H1 (cell line): ENCODE measurements around the gene NPFFR2. TPM values are rescaled to one million over a fixed set of nuclear protein-coding genes. Genes with fewer than 3 reads are reported as not detected.

Experiments used
- CTCF ChIA-PET: fragments of 300-600 bp; sonication (Branson Sonifier 250); formaldehyde crosslinking; loops from one replicate; lab custom pipeline; 2021; ENCODE audit not compliant: partially characterized antibody; lab: Charles Lee
- POLR2A ChIA-PET: fragments of 300-600 bp; sonication (Branson Sonifier 250); formaldehyde crosslinking; loops from one replicate; lab custom pipeline; 2021; ENCODE audit warnings: inconsistent platforms; ENCODE audit not compliant: partially characterized antibody; lab: Charles Lee
- DNase-seq, 2 experiments: peaks; one replicate each; pipeline versions ENCODE4 v3.0.0 to v3.0.0-alpha.2; 2010 to 2022; ENCODE audit warnings: low spot score in 2 of 2, low read depth in 1 of 2, mixed read lengths in 1 of 2
- FAIRE-seq: peaks from 2 replicates; lab custom pipeline; 2011; peaks lifted over from hg19 to GRCh38; lab: Jason Lieb, UNC
- H2AFZ ChIP-seq: 2 replicates; pipeline ENCODE4 v1.8.1; 2012; ENCODE audit warnings: low read length, inconsistent platforms
- H2AK5ac ChIP-seq: 2 replicates; pipeline ENCODE4 v1.6.1; 2013; ENCODE audit warnings: low read depth, low read length
- H2BK120ac ChIP-seq: replicated peaks from 2 replicates; pipeline ENCODE3; 2013; ENCODE audit warnings: low read depth, low read length, inconsistent platforms
- H2BK12ac ChIP-seq: 2 replicates; pipeline ENCODE4 v1.6.1; 2013; ENCODE audit warnings: low read depth, low read length
- H2BK15ac ChIP-seq: 2 replicates; pipeline ENCODE4 v1.6.1; 2013; ENCODE audit warnings: low read length
- H2BK20ac ChIP-seq: 2 replicates; pipeline ENCODE4 v1.6.1; 2013; ENCODE audit warnings: low read length
- H2BK5ac ChIP-seq: 2 replicates; pipeline ENCODE4 v1.6.1; 2013; ENCODE audit warnings: low read depth, low read length
- H3K14ac ChIP-seq: 2 replicates; pipeline ENCODE4 v1.6.1; 2013; ENCODE audit warnings: inconsistent platforms; ENCODE audit not compliant: insufficient read length
- H3K18ac ChIP-seq: 2 replicates; pipeline ENCODE4 v1.6.1; 2013; ENCODE audit warnings: low read length; ENCODE audit errors: extremely low read depth
- H3K23ac ChIP-seq: 2 replicates; pipeline ENCODE4 v1.6.1; 2013; ENCODE audit warnings: inconsistent platforms; ENCODE audit not compliant: insufficient read length
- H3K23me2 ChIP-seq: 2 replicates; pipeline ENCODE4 v1.6.1; 2013; ENCODE audit warnings: low read depth, low read length
- H3K27ac ChIP-seq: 2 replicates; pipeline ENCODE4 v1.6.1; 2011; ENCODE audit warnings: low read depth, low read length, inconsistent platforms
- H3K27me3 ChIP-seq, 4 experiments: replicated peaks in 1 of 4; 1 replicate in 1 of 4; 2 replicates in 3 of 4; pipeline versions ENCODE4 v1.6.1 to v1.8.1; 2011 to 2013; ENCODE audit warnings: low read length in 3 of 4, mild to moderate bottlenecking in 3 of 4, inconsistent platforms in 2 of 4, mixed read lengths in 2 of 4, moderate library complexity in 1 of 4; ENCODE audit not compliant: control insufficient read depth in 3 of 4, insufficient read depth in 3 of 4; ENCODE audit errors: extremely low read depth in 1 of 4
- H3K36me3 ChIP-seq, 4 experiments: 2 replicates each; pipeline versions ENCODE4 v1.6.1 to v1.8.1; 2011 to 2013; ENCODE audit warnings: mild to moderate bottlenecking in 4 of 4, low read length in 3 of 4, moderate library complexity in 2 of 4, control low read depth in 1 of 4, inconsistent platforms in 1 of 4; ENCODE audit not compliant: insufficient read depth in 4 of 4, control insufficient read depth in 2 of 4
- H3K4ac ChIP-seq: replicated peaks from 2 replicates; pipeline ENCODE3; 2013; ENCODE audit warnings: low read length, low read depth, mixed read lengths, inconsistent platforms; ENCODE audit not compliant: insufficient read length
- H3K4me1 ChIP-seq, 4 experiments: replicated peaks in 1 of 4; 1 replicate in 1 of 4; 2 replicates in 3 of 4; pipeline versions ENCODE4 v1.6.1 to v1.8.1; 2011 to 2013; ENCODE audit warnings: low read length in 3 of 4, inconsistent platforms in 2 of 4, mixed read lengths in 1 of 4; ENCODE audit not compliant: insufficient read depth in 4 of 4, control insufficient read depth in 3 of 4
- H3K4me2 ChIP-seq, 2 experiments: 2 replicates each; pipeline versions ENCODE4 v1.6.1 to v1.8.1; 2011 to 2013; ENCODE audit warnings: low read depth in 2 of 2, low read length in 2 of 2, control low read depth in 1 of 2, inconsistent platforms in 1 of 2, mild to moderate bottlenecking in 1 of 2; ENCODE audit not compliant: insufficient read depth in 1 of 2
- H3K4me3 ChIP-seq, 4 experiments: fragments of 200-600, 300-600 bp in 1 of 4; sonication (generic), shearing (Covaris generic), sonication (Bioruptor Twin) in 1 of 4; 2 replicates each; pipeline versions ENCODE4 v1.5.1 to v1.8.1; 2011 to 2016; ENCODE audit warnings: low read length in 4 of 4, low read depth in 3 of 4, control low read depth in 2 of 4, inconsistent platforms in 2 of 4, mild to moderate bottlenecking in 2 of 4, mixed read lengths in 1 of 4, moderate library complexity in 1 of 4; ENCODE audit not compliant: insufficient read depth in 2 of 4; ENCODE audit errors: extremely low read depth in 1 of 4
- H3K56ac ChIP-seq: replicated peaks from 2 replicates; pipeline ENCODE3; 2013; ENCODE audit warnings: low read depth, mild to moderate bottlenecking, mixed read lengths, low read length, inconsistent platforms; ENCODE audit not compliant: insufficient read length
- H3K79me1 ChIP-seq: 2 replicates; pipeline ENCODE4 v1.6.1; 2013; ENCODE audit warnings: low read depth, low read length, control low read depth
- H3K79me2 ChIP-seq, 2 experiments: 2 replicates each; pipeline versions ENCODE4 v1.6.1 to v1.8.1; 2012 to 2013; ENCODE audit warnings: low read length in 2 of 2, mild to moderate bottlenecking in 2 of 2, inconsistent platforms in 1 of 2; ENCODE audit not compliant: insufficient read depth in 2 of 2, control insufficient read depth in 1 of 2
- H3K9ac ChIP-seq, 4 experiments: replicated peaks in 1 of 4; 1 replicate in 1 of 4; 2 replicates in 3 of 4; pipeline versions ENCODE4 v1.6.1 to v1.8.1; 2011 to 2013; ENCODE audit warnings: low read depth in 3 of 4, low read length in 3 of 4, control low read depth in 2 of 4, mild to moderate bottlenecking in 2 of 4, moderate library complexity in 2 of 4, inconsistent platforms in 1 of 4; ENCODE audit errors: extremely low read depth in 1 of 4
- H3K9me3 ChIP-seq, 2 experiments: 2 replicates each; pipeline versions ENCODE4 v1.6.1 to v1.8.1; 2012 to 2013; ENCODE audit warnings: mild to moderate bottlenecking in 2 of 2, moderate library complexity in 2 of 2, control low read depth in 1 of 2, inconsistent platforms in 1 of 2, low read depth in 1 of 2, low read length in 1 of 2, mixed read lengths in 1 of 2; ENCODE audit not compliant: insufficient read depth in 2 of 2
- H4K20me1 ChIP-seq, 2 experiments: replicated peaks in 1 of 2; 2 replicates each; pipeline versions ENCODE3 to v1.8.1; 2011 to 2013; ENCODE audit warnings: inconsistent platforms in 2 of 2, low read length in 2 of 2, mild to moderate bottlenecking in 1 of 2; ENCODE audit not compliant: insufficient read depth in 2 of 2, control insufficient read depth in 1 of 2
- H4K5ac ChIP-seq: 2 replicates; pipeline ENCODE4 v1.6.1; 2013; ENCODE audit warnings: low read length, low read depth, mixed read lengths, inconsistent platforms; ENCODE audit not compliant: insufficient read length
- H4K8ac ChIP-seq: 2 replicates; pipeline ENCODE4 v1.8.0; 2013; ENCODE audit warnings: mild to moderate bottlenecking, moderate library complexity, low read length, inconsistent platforms; ENCODE audit not compliant: insufficient read depth; ENCODE audit errors: extremely low read depth
- H4K91ac ChIP-seq: replicated peaks from 2 replicates; pipeline ENCODE3; 2013; ENCODE audit warnings: low read length, mixed read lengths, inconsistent platforms; ENCODE audit not compliant: insufficient read length
- BCL11A ChIP-seq, 2 experiments: IDR thresholded peaks; one replicate each; pipeline ENCODE4 v1.6.1; 2011; ENCODE audit warnings: low read depth in 2 of 2, low read length in 2 of 2, mild to moderate bottlenecking in 2 of 2
- CBX5 ChIP-seq: fragments of 300-800, 300-1000 bp; sonication (generic); IDR thresholded peaks from 2 replicates; pipeline ENCODE4 v1.7.1; 2016; ENCODE audit warnings: antibody characterized with exemption, low read length, low read depth
- CBX8 ChIP-seq: fragments of 300-800, 300-1000 bp; sonication (generic); IDR thresholded peaks from 2 replicates; pipeline ENCODE4 v1.7.1; 2016; ENCODE audit warnings: low read depth, low read length, borderline replicate concordance
- EP300 ChIP-seq, 2 experiments: IDR thresholded peaks; 1 replicate in 1 of 2; 2 replicates in 1 of 2; pipeline ENCODE4 v1.6.1; 2011 to 2012; ENCODE audit warnings: low read depth in 2 of 2, low read length in 2 of 2, mild to moderate bottlenecking in 2 of 2, borderline replicate concordance in 1 of 2, inconsistent platforms in 1 of 2, moderate library complexity in 1 of 2
- GTF2F1 ChIP-seq: IDR thresholded peaks from 2 replicates; pipeline ENCODE4 v1.6.1; 2012; ENCODE audit warnings: low read depth, low read length, improper control_type of control experiment, borderline replicate concordance
- KDM4A ChIP-seq: IDR thresholded peaks from one replicate; pipeline ENCODE4 v1.7.1; 2012; ENCODE audit warnings: low read depth, mild to moderate bottlenecking, moderate library complexity, low read length, inconsistent platforms; ENCODE audit not compliant: severe bottlenecking
- PHF8 ChIP-seq: fragments of 200-600 bp; sonication (generic); conservative IDR thresholded peaks from 2 replicates; pipeline ENCODE4 v1.7.1; 2012; ENCODE audit warnings: low read depth, mild to moderate bottlenecking, inconsistent platforms, low read length, moderate library complexity
- POU5F1 ChIP-seq: IDR thresholded peaks from 2 replicates; pipeline ENCODE4 v1.6.1; 2011; ENCODE audit warnings: low read depth, mild to moderate bottlenecking, low read length, moderate library complexity
- RNF2 ChIP-seq: fragments of 200-900, 300-1000 bp; sonication (generic); IDR thresholded peaks from 2 replicates; pipeline ENCODE4 v1.7.1; 2016; ENCODE audit warnings: borderline replicate concordance, low read depth, mild to moderate bottlenecking, antibody characterized with exemption, low read length; ENCODE audit not compliant: poor library complexity, severe bottlenecking; ENCODE audit errors: missing control alignments
- RXRA ChIP-seq: IDR thresholded peaks from 2 replicates; pipeline ENCODE4 v1.6.1; 2011; ENCODE audit warnings: low read depth, mild to moderate bottlenecking, low read length, moderate library complexity; ENCODE audit not compliant: insufficient read depth
- SP2 ChIP-seq: IDR thresholded peaks from 2 replicates; pipeline ENCODE4 v1.6.1; 2012; ENCODE audit warnings: mild to moderate bottlenecking, low read length, inconsistent platforms
- SP4 ChIP-seq: IDR thresholded peaks from 2 replicates; pipeline ENCODE4 v1.6.1; 2012; ENCODE audit warnings: low read length, inconsistent platforms
- SUZ12 ChIP-seq: fragments of 200-600 bp; sonication (generic); IDR thresholded peaks from 2 replicates; pipeline ENCODE4 v1.6.1; 2012; ENCODE audit warnings: mild to moderate bottlenecking, inconsistent platforms, low read length, moderate library complexity, mixed read lengths
- WGBS, 2 experiments: shearing (Covaris generic) in 1 of 2; methylation state at CpG; one replicate each; pipeline versions ENCODE4 v1.1.6 to v1.1.7; 2013 to 2015; ENCODE audit warnings: low lambda C conversion rate in 2 of 2, mixed read lengths in 2 of 2, inconsistent platforms in 1 of 2, low coverage in 1 of 2, missing lambda C conversion rate in 1 of 2; ENCODE audit not compliant: insufficient replicate concordance in 2 of 2, insufficient coverage in 1 of 2, insufficient read length in 1 of 2; ENCODE audit errors: extremely low coverage in 1 of 2, missing lambda C conversion rate in 1 of 2; 5-methylcytosine and 5-hydroxymethylcytosine counted together
- polyA plus RNA-seq, 7 experiments: library from polyadenylated mRNA; depleted of rRNA in 3 of 7; stranded (reverse) in 5 of 7; unstranded in 2 of 7; fragments of >200 nt in 5 of 7; fragments of 200-250 nt in 2 of 7; gene quantifications; 1 replicate in 5 of 7; 2 replicates in 1 of 7; 4 replicates in 1 of 7; pipeline versions ENCODE4 v1.2.1 to v1.2.3, GENCODE V29; 2011 to 2013; ENCODE audit warnings: missing spikeins in 2 of 7, mixed read lengths in 2 of 7
- total RNA-seq: library from RNA; stranded (reverse); fragmentation: NEBNext Ultra II Directional; extraction: Animal tissue kit (Norgen Biotek cat#: 25700); gene quantifications from 2 replicates; pipeline ENCODE4 v1.2.1, GENCODE V29; 2021
- TF ChIP-seq, protein P1 (sequence below): IDR thresholded peaks from 2 replicates; pipeline ENCODE4 v1.6.1; 2011; ENCODE audit warnings: low read depth, mild to moderate bottlenecking, low read length; ENCODE audit not compliant: insufficient read depth

Gene NPFFR2
- total and polyA plus RNA-seq, 2 of the 8 experiments (the other 6 are each of a cell fraction or from before 2014, with no cell fraction given) = 0.26 to 0.53 TPM

DNA sequence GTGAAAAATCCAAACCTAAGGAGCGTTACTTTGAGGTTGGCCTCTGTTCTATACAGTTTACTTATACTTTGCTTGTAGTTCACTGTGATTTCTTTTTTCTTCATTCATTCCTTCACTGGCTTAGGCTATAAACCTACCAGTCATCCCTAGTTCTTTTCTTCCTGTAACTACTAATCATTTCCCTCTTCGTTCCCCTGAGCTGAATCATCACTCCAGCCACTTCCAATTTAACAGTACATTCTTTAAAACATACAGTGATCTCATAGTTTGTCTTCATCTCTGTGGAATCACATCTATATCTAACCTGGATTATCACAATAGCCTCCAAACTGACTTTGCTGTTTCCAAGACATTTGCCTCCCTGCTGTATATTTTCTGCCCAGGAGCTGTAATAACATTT, 25.2 kb upstream of the NPFFR2 start:
- no peaks in the 10 kb centered on the region for H3K4me1 ChIP-seq

More for the DNA sequence above, 25.2 kb upstream of the NPFFR2 start:
- no peaks in the 10 kb centered on the region for H3K79me2 ChIP-seq
- no peaks in the 10 kb centered on the region for H4K20me1 ChIP-seq
- no peak overlapping the region for H4K91ac ChIP-seq
- H3K4me2 ChIP-seq = no peak overlapping the region
- H3K79me1 ChIP-seq = no peaks in the 10 kb centered on the region
- H2BK15ac ChIP-seq = no peak overlapping the region
- H2BK12ac ChIP-seq = no peak overlapping the region
- no peaks in the 10 kb centered on the region for H3K27me3 ChIP-seq
- H3K14ac ChIP-seq = no peak overlapping the region
- FAIRE-seq = no peak
- H2AFZ ChIP-seq = no peak overlapping the region
- ChIA-PET POLR2A (no interaction called here), CTCF (interaction anchor here (1.0 kb wide), 1 partner anchor 9 kb away, joined by 3 read pairs; no protein-coding TSS in a partner anchor)
- H3K23ac ChIP-seq = no peak overlapping the region
- no peak overlapping the region for H3K27ac ChIP-seq
- no peak for DNase-seq
- H4K8ac ChIP-seq = no peak overlapping the region
- H3K4me3 ChIP-seq = no peak overlapping the region
- H2BK20ac ChIP-seq = no peak overlapping the region
- 93 to 100% methylated on average over 1 to 2 of the region's 2 CpGs for WGBS, 2 experiments
- H3K18ac ChIP-seq = no peak overlapping the region
- no peaks in the 10 kb centered on the region for H3K9me3 ChIP-seq
- no peak overlapping the region for H2BK120ac ChIP-seq
- no peak overlapping the region for H3K56ac ChIP-seq
- H2AK5ac ChIP-seq = no peak overlapping the region
- no peaks in the 10 kb centered on the region for H3K23me2 ChIP-seq
- no peak for TF ChIP-seq GTF2F1
- no peak for TF ChIP-seq CBX5
- no peak for TF ChIP-seq SUZ12
- no peak for TF ChIP-seq KDM4A
- TF ChIP-seq, protein P1, sequence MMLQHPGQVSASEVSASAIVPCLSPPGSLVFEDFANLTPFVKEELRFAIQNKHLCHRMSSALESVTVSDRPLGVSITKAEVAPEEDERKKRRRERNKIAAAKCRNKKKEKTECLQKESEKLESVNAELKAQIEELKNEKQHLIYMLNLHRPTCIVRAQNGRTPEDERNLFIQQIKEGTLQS = no peak
- no peak for TF ChIP-seq BCL11A (IDR thresholded peaks at IDR 0.05; ENCODE audit: low read depth in 2 of 2, low read length in 2 of 2)
- no peak for TF ChIP-seq SP2
- no peak for TF ChIP-seq SP4
- TF ChIP-seq POU5F1 = no peak
- no peak for TF ChIP-seq RNF2
- TF ChIP-seq RXRA = no peak
- TF ChIP-seq PHF8 = no peak
- TF ChIP-seq CBX8 = no peak
- TF ChIP-seq EP300 (IDR thresholded peaks at IDR 0.05; ENCODE audit: borderline replicate concordance in 1 of 2, low read depth in 2 of 2, low read length in 2 of 2) = no peak
- no peak overlapping the region for H3K9ac ChIP-seq
- H3K36me3 ChIP-seq = no peaks in the 10 kb centered on the region
- H2BK5ac ChIP-seq = no peak overlapping the region
- H4K5ac ChIP-seq = no peak overlapping the region
- no peak overlapping the region for H3K4ac ChIP-seq
